H4 (cell line): Measurements from ENCODE around the gene IMP3. TPM values are rescaled to one million over a fixed set of nuclear protein-coding genes. Genes with fewer than 3 reads are reported as not detected.

Experiments used
- DNase-seq: peaks from one replicate; pipeline ENCODE4 v3.0.0-alpha.2; 2015; ENCODE audit warnings: low spot score
- total RNA-seq: library from RNA; depleted of rRNA; stranded (reverse); fragments of >200 nt; shearing (Covaris generic); gene quantifications from 2 replicates; pipeline ENCODE4 v1.2.3, GENCODE V29; 2014; rRNA removed

The IMP3 gene
- total RNA-seq, 1 experiment from 2014 or later, result 161 TPM

GRCh38 chr15:75620841-75621391 lies 19.1 kb downstream of the IMP3 start:
- peak; percentile 64 for DNase-seq

GRCh38 chr15:75620058-75620820 lies 19.8 kb downstream of the IMP3 start:
- peak; percentile 47 for DNase-seq

- DNase-seq, result no peak
Observed at GRCh38 chr15:75616766-75617165, 23.3 kb downstream of the IMP3 start.

GRCh38 chr15:75606711-75607699 lies 33.0 kb downstream of the IMP3 start:
- no peak for DNase-seq

GRCh38 chr15:75606026-75606425 lies 34.0 kb downstream of the IMP3 start:
- no peak for DNase-seq

- DNase-seq, result no peak
Observed at GRCh38 chr15:75599401-75599800, 40.6 kb downstream of the IMP3 start.

GRCh38 chr15:75598361-75598760 lies 41.7 kb downstream of the IMP3 start:
- DNase-seq, result no peak

GRCh38 chr15:75597667-75598341 lies 42.2 kb downstream of the IMP3 start:
- no peak for DNase-seq

- DNase-seq, result no peak
Observed at GRCh38 chr15:75596703-75597345, 43.2 kb downstream of the IMP3 start.

GRCh38 chr15:75594276-75594675 lies 45.7 kb downstream of the IMP3 start:
- no peak for DNase-seq

GRCh38 chr15:75591655-75592364 lies 48.2 kb downstream of the IMP3 start:
- DNase-seq, result no peak

GRCh38 chr15:75590239-75590638 lies 49.8 kb downstream of the IMP3 start:
- DNase-seq, result no peak

Other genes starting within 250 kb of the IMP3 start
- 23.9 and 24.4 TPM in 2 replicates for gene SIN3A, start 188.5 kb downstream of the IMP3 start, total RNA-seq
- 13.4 and 21.0 TPM in 2 replicates for gene PTPN9, start 60.9 kb downstream of the IMP3 start, total RNA-seq
- gene SNUPN, start 14.5 kb downstream of the IMP3 start, total RNA-seq, result 33.7 and 51.0 TPM in 2 replicates
- gene SNX33, start 7.7 kb upstream of the IMP3 start, total RNA-seq, result 5.1 and 5.8 TPM in 2 replicates
- 0.14 TPM in 2 replicates for gene CSPG4, start 72.6 kb upstream of the IMP3 start, total RNA-seq
- 26.5 and 26.8 TPM in 2 replicates for gene UBE2Q2, start 203.2 kb upstream of the IMP3 start, total RNA-seq